Activated CD4-positive, alpha-beta T cell treated with anti-CD3 and anti-CD28 coated beads, Interleukin-10, Interleukin-2, amounts not matched to agents 100 ng/mL and 50 ng/mL, durations not matched to agents 16 hours and 8 hours (primary cell): ENCODE measurements around the gene KRT71.

ENCODE experiments used
- DNase-seq: peaks from one replicate; pipeline ENCODE4 v3.0.0-alpha.2; 2020

The KRT71 gene

GRCh38 chr12:52535574-52535973 is 17.4 kb downstream of the KRT71 start:
- DNase-seq = no peak

GRCh38 chr12:52534482-52534881 is 18.5 kb downstream of the KRT71 start:
- DNase-seq = no peak

- no peak for DNase-seq
Observed at GRCh38 chr12:52533686-52534470, 19.1 kb downstream of the KRT71 start.

GRCh38 chr12:52532636-52533035 is 20.3 kb downstream of the KRT71 start:
- DNase-seq = no peak

GRCh38 chr12:52531566-52532300 is 21.2 kb downstream of the KRT71 start:
- no peak for DNase-seq

GRCh38 chr12:52530905-52531304 is 22.0 kb downstream of the KRT71 start:
- DNase-seq = no peak

- no peak for DNase-seq
Observed at GRCh38 chr12:52530366-52530765, 22.6 kb downstream of the KRT71 start.

GRCh38 chr12:52529846-52530245 is 23.1 kb downstream of the KRT71 start:
- DNase-seq = no peak

- no peak for DNase-seq
Observed at GRCh38 chr12:52529417-52529816, 23.5 kb downstream of the KRT71 start.

GRCh38 chr12:52528641-52529143 is 24.3 kb downstream of the KRT71 start:
- no peak for DNase-seq

GRCh38 chr12:52527121-52527800 is 25.7 kb downstream of the KRT71 start:
- DNase-seq = no peak

- DNase-seq = no peak
Observed at GRCh38 chr12:52526511-52526951, 26.4 kb downstream of the KRT71 start.

GRCh38 chr12:52525661-52526499 is 27.1 kb downstream of the KRT71 start:
- no peak for DNase-seq

GRCh38 chr12:52524898-52525591 is 27.9 kb downstream of the KRT71 start:
- DNase-seq = no peak

GRCh38 chr12:52524241-52524897 is 28.6 kb downstream of the KRT71 start:
- no peak for DNase-seq

- DNase-seq = no peak
Observed at GRCh38 chr12:52523824-52524223, 29.1 kb downstream of the KRT71 start.

GRCh38 chr12:52522346-52523011 is 30.5 kb downstream of the KRT71 start:
- no peak for DNase-seq

GRCh38 chr12:52521568-52522266 is 31.2 kb downstream of the KRT71 start:
- no peak for DNase-seq

GRCh38 chr12:52521175-52521567 is 31.8 kb downstream of the KRT71 start:
- DNase-seq = no peak
